ENCODE results near the gene CILP2.

CILP2 gene

GRCh38 chr19:19567391-19567790 lies 29.3 kb downstream of the CILP2 start:
- peaks cover 0 to 23% (median 16%) of the 10 kb centered on the region in 11 experiments; a peak in 9 of 22 replicates for H3K36me3 ChIP-seq
- peaks cover 0 to 11% (median 0%) of the 10 kb centered on the region in 10 experiments; a peak in 5 of 20 replicates for H3K4me1 ChIP-seq
- TF ChIP-seq Cebpa-rat (IDR thresholded peaks at IDR 0.05): no peak
- H3K9me3 ChIP-seq (replicated peaks in 1 of 11): peaks cover 0 to 21% (median 18%) of the 10 kb centered on the region in 11 experiments; a peak in 18 of 22 replicates
- H4K20me1 ChIP-seq: no peaks in the 10 kb centered on the region; a peak in 1 of 22 replicates
- no peaks in the 10 kb centered on the region for H3K27me3 ChIP-seq
- H3K4me2 ChIP-seq: no peak overlapping the region
- H3K4me3 ChIP-seq: no peak overlapping the region
- no peak overlapping the region for H3K9ac ChIP-seq
- H3K27ac ChIP-seq: no peak overlapping the region

GRCh38 chr19:19568802-19569756 lies 31.0 kb downstream of the CILP2 start:
- Histone ChIP-seq H3K27ac (no peak overlapping the region), H4K20me1 (no peaks in the 10 kb centered on the region), H3K27me3 (no peaks in the 10 kb centered on the region), H3K4me2 (peak overlapping the region in 1 of 11 experiments; percentile 25; a peak in 1 of 22 replicates), H3K9ac (no peak overlapping the region), H3K4me1 (peaks cover 0 to 11% (median 0%) of the 10 kb centered on the region in 10 experiments; a peak in 5 of 20 replicates), H3K36me3 (peaks cover 0 to 23% (median 16%) of the 10 kb centered on the region in 11 experiments; a peak in 9 of 22 replicates), H3K4me3 (no peak overlapping the region), H3K9me3 (replicated peaks in 1 of 11) (peaks cover 0 to 21% (median 18%) of the 10 kb centered on the region in 11 experiments; a peak in 18 of 22 replicates)
- no peak for TF ChIP-seq Cebpa-rat (IDR thresholded peaks at IDR 0.05)

GRCh38 chr19:19570571-19570970 lies 32.5 kb downstream of the CILP2 start:
- H3K27ac ChIP-seq: no peak overlapping the region

GRCh38 chr19:19571071-19571786 lies 33.2 kb downstream of the CILP2 start:
- no peak overlapping the region for H3K27ac ChIP-seq
- no peak overlapping the region for H3K4me3 ChIP-seq
- H3K9me3 ChIP-seq (replicated peaks in 1 of 11): peaks cover 0 to 21% (median 18%) of the 10 kb centered on the region in 11 experiments; a peak in 18 of 22 replicates
- H3K27me3 ChIP-seq: no peaks in the 10 kb centered on the region
- peaks cover 0 to 23% (median 11%) of the 10 kb centered on the region in 11 experiments; a peak in 9 of 22 replicates for H3K36me3 ChIP-seq
- H3K4me1 ChIP-seq: peaks cover 0 to 16% (median 2%) of the 10 kb centered on the region in 10 experiments; a peak in 7 of 20 replicates
- no peak overlapping the region for H3K9ac ChIP-seq
- TF ChIP-seq Cebpa-rat (IDR thresholded peaks at IDR 0.05): no peak
- H3K4me2 ChIP-seq: no peak overlapping the region
- no peaks in the 10 kb centered on the region for H4K20me1 ChIP-seq

More at GRCh38 chr19:19570571-19570970, 32.5 kb downstream of the CILP2 start:
- Histone ChIP-seq H4K20me1 (no peaks in the 10 kb centered on the region), H3K4me3 (no peak overlapping the region), H3K36me3 (peaks cover 0 to 23% (median 11%) of the 10 kb centered on the region in 11 experiments; a peak in 9 of 22 replicates), H3K4me2 (no peak overlapping the region), H3K4me1 (peaks cover 0 to 17% (median 2%) of the 10 kb centered on the region in 10 experiments; a peak in 7 of 20 replicates), H3K9ac (no peak overlapping the region), H3K27me3 (no peaks in the 10 kb centered on the region), H3K9me3 (replicated peaks in 1 of 11) (peaks cover 0 to 21% (median 18%) of the 10 kb centered on the region in 11 experiments; a peak in 18 of 22 replicates)
- TF ChIP-seq Cebpa-rat (IDR thresholded peaks at IDR 0.05): no peak

DNA sequence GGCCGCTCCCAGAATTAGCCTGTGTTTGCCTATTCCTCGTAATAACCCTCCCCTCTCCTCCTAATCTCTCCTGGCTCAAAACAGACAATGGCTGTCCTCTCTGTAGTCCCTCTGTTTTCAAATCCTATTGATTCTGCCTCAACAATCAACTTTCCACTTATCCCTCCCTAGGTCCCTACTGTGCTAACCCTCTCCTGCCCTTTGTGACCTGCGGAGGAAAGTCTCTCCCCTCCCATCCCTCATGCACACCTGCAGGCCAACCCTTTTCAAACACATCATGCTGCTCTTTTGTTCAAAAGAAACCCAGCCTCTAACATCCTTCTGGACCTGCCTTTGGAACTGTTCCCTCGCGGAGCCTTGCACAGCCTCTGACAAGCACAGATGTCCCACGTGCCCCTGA lies 37.3 kb downstream of the CILP2 start:
- H3K27me3 ChIP-seq: no peaks in the 10 kb centered on the region
- no peaks in the 10 kb centered on the region for H3K9me3 ChIP-seq (replicated peaks in 1 of 11)
- H3K9ac ChIP-seq: no peak overlapping the region
- no peak overlapping the region for H3K27ac ChIP-seq
- no peak for TF ChIP-seq Cebpa-rat (IDR thresholded peaks at IDR 0.05)
- peaks cover 0 to under 1% (median 0%) of the 10 kb centered on the region in 11 experiments; a peak in 2 of 22 replicates for H3K36me3 ChIP-seq
- H4K20me1 ChIP-seq: no peaks in the 10 kb centered on the region
- H3K4me1 ChIP-seq: peaks cover 0 to 8% (median 2%) of the 10 kb centered on the region in 10 experiments; a peak in 5 of 20 replicates
- H3K4me3 ChIP-seq: no peak overlapping the region
- 0 out of 22 replicates have a peak overlapping the region, but pooled peaks of 1 of the 11 experiments have one; percentile 28 for H3K4me2 ChIP-seq

GRCh38 chr19:19578252-19578651 lies 40.2 kb downstream of the CILP2 start:
- TF ChIP-seq Cebpa-rat (IDR thresholded peaks at IDR 0.05): no peak
- no peaks in the 10 kb centered on the region for H3K36me3 ChIP-seq
- H3K27me3 ChIP-seq: no peaks in the 10 kb centered on the region
- H4K20me1 ChIP-seq: no peaks in the 10 kb centered on the region
- no peak overlapping the region for H3K27ac ChIP-seq
- H3K9me3 ChIP-seq (replicated peaks in 1 of 11): no peaks in the 10 kb centered on the region
- peaks cover 0 to 15% (median 6%) of the 10 kb centered on the region in 10 experiments; a peak in 10 of 20 replicates for H3K4me1 ChIP-seq
- H3K4me3 ChIP-seq: no peak overlapping the region
- no peak overlapping the region for H3K4me2 ChIP-seq
- no peak overlapping the region for H3K9ac ChIP-seq

- Histone ChIP-seq H3K4me2 (no peak overlapping the region), H3K4me1 (peaks cover 0 to 15% (median 6%) of the 10 kb centered on the region in 10 experiments; a peak in 13 of 20 replicates), H3K27ac (no peak overlapping the region), H3K27me3 (no peaks in the 10 kb centered on the region), H3K4me3 (no peak overlapping the region), H3K9me3 (replicated peaks in 1 of 11) (no peaks in the 10 kb centered on the region), H4K20me1 (no peaks in the 10 kb centered on the region), H3K36me3 (no peaks in the 10 kb centered on the region), H3K9ac (no peak overlapping the region)
- TF ChIP-seq Cebpa-rat (IDR thresholded peaks at IDR 0.05): no peak
These were observed 41.7 kb downstream of the CILP2 start for GRCh38 chr19:19579533-19580361.

DNA sequence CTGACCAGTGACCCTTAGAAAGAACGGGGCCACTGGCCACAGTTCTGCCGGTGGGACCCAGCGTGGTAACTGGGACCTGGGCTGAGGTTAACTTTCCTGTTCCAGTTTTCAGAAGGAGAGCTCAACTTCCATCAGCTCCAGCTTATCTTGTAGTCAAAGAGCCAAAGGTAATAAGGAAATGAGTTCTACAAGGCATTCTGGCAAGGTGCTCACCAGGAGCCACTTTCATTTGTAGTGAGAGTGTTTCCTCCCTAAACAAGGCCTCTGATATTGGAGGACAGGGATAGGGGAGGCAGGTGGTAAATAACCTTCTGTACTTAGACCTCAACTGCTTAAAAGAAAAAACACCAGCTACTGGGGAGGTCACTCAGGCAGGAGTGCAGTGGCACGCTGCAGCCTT lies 42.4 kb downstream of the CILP2 start:
- no peak for TF ChIP-seq Cebpa-rat (IDR thresholded peaks at IDR 0.05)
- Histone ChIP-seq H3K4me3 (no peak overlapping the region), H3K36me3 (no peaks in the 10 kb centered on the region), H3K4me1 (peaks cover 0 to 15% (median 7%) of the 10 kb centered on the region in 10 experiments; a peak in 16 of 20 replicates), H3K9ac (no peak overlapping the region), H3K27ac (no peak overlapping the region), H3K4me2 (no peak overlapping the region), H3K27me3 (no peaks in the 10 kb centered on the region), H3K9me3 (replicated peaks in 1 of 11) (no peaks in the 10 kb centered on the region), H4K20me1 (no peaks in the 10 kb centered on the region)
